Activated effector memory CD4-positive, alpha-beta T cell treated with anti-CD3 and anti-CD28 coated beads, Interleukin-2, amount 50 U/mL, for 16 hours (primary cell): ENCODE data around the gene ADGRA1.

ENCODE experiments used
- DNase-seq: peaks from one replicate; pipeline ENCODE4 v3.0.0-alpha.2; 2020

The ADGRA1 gene

DNA sequence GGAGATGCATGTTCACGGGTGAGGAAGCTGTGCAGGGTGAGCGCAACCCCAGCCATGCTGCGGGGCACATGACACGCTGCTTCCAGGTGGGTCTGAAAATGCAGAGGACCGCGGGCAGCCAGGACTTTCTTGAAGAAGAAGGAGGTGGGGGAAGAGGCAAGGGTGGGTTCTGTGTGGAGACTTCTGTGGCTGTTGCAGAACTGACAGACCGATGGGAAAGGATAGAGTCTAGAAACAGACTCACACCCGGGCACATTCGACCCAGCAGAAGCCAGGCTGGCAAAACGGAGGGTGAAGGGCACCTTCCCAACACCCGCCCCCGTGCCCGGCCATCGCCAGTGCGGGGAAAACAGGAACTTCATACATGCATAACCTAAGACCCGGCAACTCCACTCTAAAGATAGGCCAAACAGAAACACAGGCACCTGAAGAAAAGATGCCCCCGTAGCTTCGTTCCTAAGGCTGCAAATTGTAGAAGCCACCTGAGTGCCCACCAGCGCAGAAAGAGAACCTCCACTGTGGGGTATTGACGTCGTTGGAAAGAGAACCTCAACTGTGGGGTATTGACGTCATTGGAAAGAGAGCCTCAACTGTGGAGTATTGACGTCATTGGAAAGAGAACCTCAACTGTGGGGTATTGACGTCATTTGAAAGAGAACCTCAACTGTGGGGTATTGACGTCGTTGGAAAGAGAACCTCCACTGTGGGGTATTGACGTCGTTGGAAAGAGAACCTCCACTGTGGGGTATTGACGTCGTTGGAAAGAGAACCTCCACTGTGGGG lies 67.5 kb downstream of the ADGRA1 start:
- peak; percentile 57 for DNase-seq

- peak; percentile 36 for DNase-seq
Observed at GRCh38 chr10:133156674-133157579, 69.2 kb downstream of the ADGRA1 start.

DNA sequence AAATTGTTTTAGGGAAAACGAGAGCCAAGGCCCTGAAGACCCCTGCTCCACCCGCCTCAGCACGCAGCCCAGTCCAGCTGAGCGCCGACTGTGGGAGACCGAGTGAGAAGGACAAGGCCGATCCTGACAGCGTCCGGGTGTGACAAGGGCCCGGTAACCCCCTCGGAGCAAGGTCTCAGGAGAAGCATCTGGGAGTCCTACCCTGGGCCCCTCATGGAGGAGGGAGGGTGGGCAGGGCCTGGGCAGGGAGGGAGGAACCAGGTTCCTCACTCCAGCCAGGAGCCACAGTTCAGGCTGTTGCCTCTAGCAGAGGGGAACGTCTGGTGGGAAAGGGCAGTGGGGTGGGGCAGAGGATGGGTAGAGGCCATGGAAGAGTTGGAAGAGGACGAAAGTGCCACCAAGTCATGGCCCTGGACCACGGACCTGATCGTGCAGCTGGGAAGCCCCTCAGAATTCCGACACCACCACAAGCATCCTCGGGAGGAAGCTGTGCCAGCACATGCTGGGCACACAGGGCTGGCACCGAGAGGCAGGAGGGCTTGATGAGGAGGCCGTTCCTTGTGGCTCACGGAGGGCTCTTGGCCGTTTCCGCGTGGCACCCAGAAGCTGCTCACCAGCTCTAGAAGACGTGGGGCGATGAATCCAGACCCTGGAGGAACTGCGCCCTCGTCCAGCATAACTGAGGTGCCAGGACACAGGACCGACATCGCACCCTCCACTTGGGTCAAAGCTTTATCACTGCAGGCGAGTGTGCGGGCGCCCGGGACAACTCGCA lies 70.1 kb downstream of the ADGRA1 start:
- peak; percentile 58 for DNase-seq

DNA sequence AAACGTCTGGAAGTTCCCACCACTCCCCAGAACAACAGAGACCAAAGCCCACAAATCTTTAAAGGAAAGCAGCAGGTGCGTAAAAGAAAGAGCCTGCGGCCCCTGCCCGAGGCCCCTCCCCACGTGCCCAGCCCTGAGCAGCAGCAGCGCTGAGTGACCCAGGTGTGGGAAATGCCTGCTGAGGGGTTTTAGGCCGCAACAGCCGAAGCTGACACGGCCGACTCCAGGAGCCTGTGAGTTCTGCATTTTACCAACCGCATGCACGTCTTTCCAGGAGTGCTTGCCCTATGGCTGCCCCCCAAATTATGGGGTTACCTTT lies 70.7 kb downstream of the ADGRA1 start:
- DNase-seq, result no peak

DNA sequence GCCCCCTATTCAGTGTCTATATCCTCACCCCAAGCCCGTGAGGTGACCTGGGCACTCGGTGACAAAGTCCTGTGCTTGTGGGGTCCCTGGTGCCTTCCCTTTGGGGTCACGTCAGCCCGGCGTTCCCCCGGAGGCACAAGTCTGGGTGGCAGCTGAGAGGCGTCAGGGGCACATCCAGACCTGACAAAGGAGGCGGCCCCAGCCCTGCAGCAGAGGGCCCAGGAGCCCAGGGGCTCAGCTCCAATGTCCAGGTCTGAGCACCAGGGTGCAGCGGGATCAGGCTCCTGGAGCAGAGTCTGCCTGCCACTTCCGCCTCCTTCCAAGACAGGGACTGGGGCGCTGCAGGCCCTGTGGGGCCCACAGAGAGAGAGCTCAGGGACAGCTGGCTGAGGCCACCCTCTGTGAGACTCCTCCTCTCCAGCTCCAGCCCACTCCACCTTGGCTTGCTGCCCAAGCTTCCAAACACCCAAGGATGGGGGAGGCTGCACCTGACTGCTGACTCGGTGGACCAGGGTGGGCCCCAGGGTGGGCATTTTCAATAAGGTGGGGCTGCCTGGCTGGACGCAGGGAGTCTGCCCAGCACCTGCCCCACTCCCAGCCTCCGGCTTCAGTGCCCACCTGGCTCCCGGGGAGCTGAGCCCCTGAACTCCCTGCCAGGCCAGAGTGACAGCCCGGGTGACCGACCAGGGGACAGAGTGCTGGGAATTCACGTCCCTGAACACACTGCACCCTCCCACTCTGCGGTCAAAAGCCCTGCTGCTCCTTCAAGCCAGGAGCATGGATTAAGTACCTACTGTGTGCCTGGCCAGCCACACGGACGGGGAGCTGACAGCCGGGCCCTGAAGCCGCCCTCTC lies 71.3 kb downstream of the ADGRA1 start:
- DNase-seq, result peak; percentile 60

DNA sequence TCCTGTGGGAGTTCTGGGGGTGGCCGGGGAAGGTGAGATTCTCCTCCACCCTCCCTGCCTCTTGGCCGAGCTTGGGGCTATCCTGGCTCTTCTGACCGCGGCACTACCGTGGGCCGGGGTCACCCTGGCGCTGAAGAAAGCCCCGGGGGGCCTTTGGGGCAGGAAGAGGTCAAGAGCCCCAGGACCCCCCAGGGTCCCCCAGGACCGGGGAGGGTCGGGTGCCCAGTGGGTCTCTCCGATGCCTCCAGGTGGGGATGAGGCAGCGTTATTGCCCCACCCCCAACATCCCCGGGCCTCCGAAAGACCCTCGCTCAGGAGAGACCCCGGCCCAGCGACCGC lies 71.9 kb downstream of the ADGRA1 start:
- no peak for DNase-seq

GRCh38 chr10:133159950-133160825 lies 72.5 kb downstream of the ADGRA1 start, which contains the start of gene KNDC1:
Gene KNDC1 (plus strand): TSS chr10:133160219. CDS start chr10:133160468, 249 bp downstream.
- peak; percentile 57 for DNase-seq

GRCh38 chr10:133160826-133161471 lies 73.2 kb downstream of the ADGRA1 start:
- DNase-seq, result peak; percentile 58

DNA sequence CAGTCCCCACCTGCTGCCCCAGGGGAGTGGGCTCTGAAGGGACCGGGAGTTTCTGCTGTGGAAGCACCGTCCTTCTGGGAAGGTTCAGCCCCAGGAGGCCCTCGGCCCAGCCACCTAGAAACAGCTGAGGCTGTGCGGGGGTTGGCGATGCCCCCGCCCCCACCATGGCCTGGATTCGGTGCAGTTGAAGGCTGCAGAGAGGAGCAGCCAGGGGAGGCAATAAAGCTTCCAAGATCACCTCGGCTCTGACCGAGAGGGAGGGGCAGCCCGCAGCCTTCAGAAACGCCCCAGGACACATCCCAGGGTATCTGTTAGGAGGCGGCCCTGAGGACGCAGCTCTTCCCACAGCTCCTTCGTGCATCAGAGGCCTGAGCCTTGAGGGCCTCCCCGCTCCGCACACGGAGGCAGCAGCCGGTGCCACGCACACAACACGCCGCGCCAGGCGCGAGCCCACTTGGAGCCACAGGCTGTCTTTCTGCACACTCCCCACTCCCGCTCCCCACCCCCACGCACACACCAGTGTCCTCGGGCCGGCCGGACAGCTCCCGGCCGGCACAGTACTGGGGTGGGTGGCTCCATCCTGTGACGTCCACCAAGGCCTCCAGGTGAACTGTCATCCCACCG lies 73.9 kb downstream of the ADGRA1 start:
- DNase-seq, result peak; percentile 49

GRCh38 chr10:133162178-133162909 lies 74.6 kb downstream of the ADGRA1 start:
- peak; percentile 41 for DNase-seq

- peak; percentile 54 for DNase-seq
Observed at GRCh38 chr10:133162910-133163856, 75.5 kb downstream of the ADGRA1 start.

GRCh38 chr10:133163889-133164815 lies 76.4 kb downstream of the ADGRA1 start:
- peak; percentile 57 for DNase-seq

DNA sequence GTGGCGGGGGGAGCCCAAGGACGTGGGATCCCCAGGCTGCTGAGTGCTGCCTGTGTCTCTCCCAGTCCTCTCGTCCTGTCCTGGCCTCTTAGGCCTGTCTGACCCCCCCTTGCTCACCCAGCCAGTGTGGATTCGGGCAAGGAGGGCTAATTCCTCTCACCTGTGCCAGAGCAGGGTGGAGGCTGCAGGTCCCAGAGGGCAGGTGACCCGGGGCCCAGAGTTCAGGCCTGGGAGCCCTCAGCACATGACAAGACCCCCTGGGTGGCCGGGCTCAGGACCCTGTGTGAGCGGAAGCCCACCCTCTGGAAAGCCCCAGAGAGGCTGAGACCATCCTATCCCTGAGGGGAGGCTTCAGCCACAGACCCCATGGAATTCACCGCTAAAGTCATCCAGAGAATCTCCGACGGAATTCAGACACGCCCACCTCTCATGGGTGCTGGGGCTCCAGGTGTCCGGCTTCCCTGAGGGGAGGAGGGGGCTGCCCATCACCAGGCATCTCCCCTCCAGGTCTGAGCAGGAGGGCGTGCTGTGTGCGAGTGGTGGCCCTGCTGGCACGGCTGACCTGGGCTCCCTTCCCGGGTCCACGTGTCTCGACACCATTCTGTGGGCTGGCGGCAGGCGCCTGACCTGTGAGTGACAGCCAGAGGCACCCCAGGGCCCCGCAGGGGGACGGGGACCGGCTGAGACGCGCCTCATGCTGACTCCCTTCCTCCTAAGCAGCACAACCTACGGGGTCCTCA lies 77.3 kb downstream of the ADGRA1 start:
- DNase-seq, result peak; percentile 59

- DNase-seq, result peak; percentile 56
Observed at GRCh38 chr10:133165556-133166503, 78.1 kb downstream of the ADGRA1 start.

DNA sequence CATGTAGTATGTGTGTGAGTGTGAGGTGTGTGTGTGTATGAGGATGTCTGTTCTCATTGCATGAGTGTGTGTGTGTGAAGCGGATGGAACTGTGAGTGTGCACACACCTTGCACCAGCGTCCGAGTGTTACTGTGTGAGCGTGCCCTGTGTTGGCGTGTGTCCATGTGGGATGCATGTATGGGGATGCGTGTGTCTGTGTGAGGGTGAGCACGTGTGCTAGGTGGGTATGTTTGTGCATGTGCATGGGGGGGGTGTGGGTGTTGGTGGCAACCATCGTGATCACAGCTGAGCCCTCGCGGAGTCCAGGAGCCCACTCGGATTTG lies 78.7 kb downstream of the ADGRA1 start:
- DNase-seq, result peak; percentile 54
